GM12865 (cell line): ENCODE results near the gene ADCY9.
"Not testable (repeated sequence)": the region's sequence is repeated elsewhere in the genome, so short reads cannot be mapped to it uniquely, and the experiment has no call there.

Experiments
- DNase-seq: peaks from one replicate; pipeline ENCODE4 v3.0.0; 2010; ENCODE audit warnings: low read depth
- H3K4me3 ChIP-seq: 2 replicates; pipeline ENCODE4 v1.5.1; 2011; ENCODE audit warnings: mild to moderate bottlenecking, low read depth, low read length, control low read depth
- TF ChIP-seq, protein P1 (sequence below): IDR thresholded peaks from 2 replicates; pipeline ENCODE4 v1.5.1; 2011; ENCODE audit warnings: low read length, control low read depth, low read depth, inconsistent platforms; ENCODE audit not compliant: insufficient read depth; ENCODE audit errors: missing control alignments

Gene ADCY9

DNA sequence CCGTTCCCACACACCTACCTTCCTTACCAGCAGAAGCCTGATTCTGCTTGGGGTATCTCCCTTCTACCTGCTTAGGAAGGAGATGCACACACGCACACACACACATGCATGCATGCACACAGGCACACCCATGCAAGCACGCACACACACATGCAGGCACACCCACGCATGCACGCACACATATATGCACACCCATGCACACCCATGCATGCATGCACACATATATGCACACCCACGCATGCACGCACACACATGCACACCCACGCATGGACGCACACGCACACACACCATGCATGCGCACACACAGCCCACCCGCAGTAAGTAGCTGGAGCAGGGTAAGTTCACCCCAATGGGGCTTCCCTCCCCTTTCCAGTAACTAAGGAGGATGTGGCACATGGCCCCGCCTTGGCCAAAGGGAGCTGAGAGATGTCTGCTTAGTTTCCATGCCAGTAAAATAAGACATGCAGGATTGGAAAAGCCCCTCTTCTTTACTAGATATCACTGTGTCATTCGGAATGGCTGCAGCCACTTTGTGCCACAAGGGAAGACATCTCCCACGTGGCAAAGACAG lies 33.7 kb downstream of the ADCY9 start:
- TF ChIP-seq, protein P1, sequence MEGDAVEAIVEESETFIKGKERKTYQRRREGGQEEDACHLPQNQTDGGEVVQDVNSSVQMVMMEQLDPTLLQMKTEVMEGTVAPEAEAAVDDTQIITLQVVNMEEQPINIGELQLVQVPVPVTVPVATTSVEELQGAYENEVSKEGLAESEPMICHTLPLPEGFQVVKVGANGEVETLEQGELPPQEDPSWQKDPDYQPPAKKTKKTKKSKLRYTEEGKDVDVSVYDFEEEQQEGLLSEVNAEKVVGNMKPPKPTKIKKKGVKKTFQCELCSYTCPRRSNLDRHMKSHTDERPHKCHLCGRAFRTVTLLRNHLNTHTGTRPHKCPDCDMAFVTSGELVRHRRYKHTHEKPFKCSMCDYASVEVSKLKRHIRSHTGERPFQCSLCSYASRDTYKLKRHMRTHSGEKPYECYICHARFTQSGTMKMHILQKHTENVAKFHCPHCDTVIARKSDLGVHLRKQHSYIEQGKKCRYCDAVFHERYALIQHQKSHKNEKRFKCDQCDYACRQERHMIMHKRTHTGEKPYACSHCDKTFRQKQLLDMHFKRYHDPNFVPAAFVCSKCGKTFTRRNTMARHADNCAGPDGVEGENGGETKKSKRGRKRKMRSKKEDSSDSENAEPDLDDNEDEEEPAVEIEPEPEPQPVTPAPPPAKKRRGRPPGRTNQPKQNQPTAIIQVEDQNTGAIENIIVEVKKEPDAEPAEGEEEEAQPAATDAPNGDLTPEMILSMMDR, result no peak
- no peak overlapping the region for H3K4me3 ChIP-seq
- no peak for DNase-seq

DNA sequence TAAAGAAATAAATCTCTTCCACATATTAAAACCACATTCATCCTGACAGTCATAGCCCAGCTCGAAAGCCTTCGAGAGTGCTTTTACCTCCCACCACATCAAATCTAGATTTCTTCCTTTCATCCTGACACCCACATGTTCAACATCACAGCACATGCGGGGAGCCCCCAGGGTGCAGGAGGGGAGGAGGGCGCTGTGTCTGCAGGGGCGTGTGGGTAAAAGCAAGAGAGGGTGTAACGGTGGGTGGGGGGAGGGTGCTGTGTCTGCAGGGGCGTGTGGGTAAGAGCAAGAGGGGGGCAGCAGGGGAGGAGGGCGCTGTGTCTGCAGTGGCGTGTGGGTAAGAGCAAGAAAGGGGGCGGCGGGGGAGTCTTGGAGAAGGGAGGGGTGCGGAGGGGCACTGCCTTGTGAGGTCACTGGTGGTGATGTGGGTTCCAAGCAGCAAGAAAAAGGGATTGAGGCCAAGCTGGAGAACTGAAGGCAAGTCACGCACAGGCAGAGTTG lies 34.7 kb downstream of the ADCY9 start:
- TF ChIP-seq, protein P1, result no peak
- DNase-seq, result no peak
- H3K4me3 ChIP-seq, result no peak overlapping the region

DNA sequence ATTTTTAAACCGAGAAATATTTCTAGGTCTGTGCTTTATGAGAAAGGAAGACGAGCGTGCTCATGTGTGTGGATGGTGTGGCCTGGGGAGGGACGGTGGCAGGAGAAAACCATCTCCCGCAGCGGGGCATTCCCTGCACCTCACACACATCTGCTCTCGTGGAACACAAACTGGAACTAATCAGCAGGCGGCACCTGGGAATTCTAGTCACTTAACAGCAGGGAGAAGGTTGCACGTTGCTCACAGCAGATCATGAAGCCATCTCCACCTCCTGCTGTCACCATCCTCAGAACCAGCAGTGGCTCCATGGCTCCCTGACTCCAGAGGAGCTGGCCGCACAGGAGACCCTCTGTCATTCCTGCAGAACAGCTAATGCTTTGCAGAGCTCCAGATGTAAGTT lies 35.2 kb downstream of the ADCY9 start:
- DNase-seq, result no peak
- no peak overlapping the region for H3K4me3 ChIP-seq
- TF ChIP-seq, protein P1, result no peak

DNA sequence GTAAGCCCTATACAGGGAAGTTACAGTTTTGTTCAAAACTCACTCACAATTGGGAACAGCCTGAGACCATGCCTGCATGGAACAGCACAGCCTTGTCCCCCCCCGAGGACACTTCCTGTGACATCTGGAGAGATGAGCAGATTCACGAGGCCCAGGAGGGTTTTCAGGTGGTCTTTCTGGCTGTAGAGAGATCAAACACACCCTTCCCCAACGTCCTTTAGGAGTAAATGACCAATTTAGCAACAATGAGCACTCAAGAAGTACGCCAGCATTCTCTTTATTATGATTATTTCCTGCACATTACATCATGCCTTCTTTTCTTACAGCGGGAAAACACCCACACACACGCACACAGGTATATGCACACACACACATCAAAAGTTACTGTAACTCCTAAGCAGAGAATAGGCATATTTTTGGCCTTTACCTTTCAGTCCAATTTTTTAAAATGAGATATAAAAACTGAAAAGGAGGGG lies 39.0 kb downstream of the ADCY9 start:
- TF ChIP-seq, protein P1, result no peak
- H3K4me3 ChIP-seq, result no peak overlapping the region
- no peak for DNase-seq

DNA sequence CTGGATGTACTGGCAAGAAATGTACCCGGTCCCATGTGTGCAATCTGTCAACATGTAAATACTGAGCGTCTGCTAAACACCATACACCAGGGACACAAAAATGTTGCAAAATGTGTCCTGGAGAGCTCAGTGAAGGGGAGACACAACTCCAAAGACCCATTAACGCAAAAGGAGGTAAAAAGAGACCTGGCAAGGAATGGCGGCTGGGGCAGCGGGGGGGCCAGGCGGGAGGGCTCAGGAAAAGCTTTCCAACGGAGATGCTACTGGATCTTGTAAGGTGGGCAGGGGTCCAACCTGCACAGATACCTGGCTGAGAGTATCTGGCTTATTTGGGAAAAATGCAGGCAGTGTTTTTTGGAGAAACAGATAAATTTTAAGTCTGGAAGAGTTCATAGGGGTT lies 40.7 kb downstream of the ADCY9 start:
- no peak overlapping the region for H3K4me3 ChIP-seq
- no peak for DNase-seq
- TF ChIP-seq, protein P1, result no peak

DNA sequence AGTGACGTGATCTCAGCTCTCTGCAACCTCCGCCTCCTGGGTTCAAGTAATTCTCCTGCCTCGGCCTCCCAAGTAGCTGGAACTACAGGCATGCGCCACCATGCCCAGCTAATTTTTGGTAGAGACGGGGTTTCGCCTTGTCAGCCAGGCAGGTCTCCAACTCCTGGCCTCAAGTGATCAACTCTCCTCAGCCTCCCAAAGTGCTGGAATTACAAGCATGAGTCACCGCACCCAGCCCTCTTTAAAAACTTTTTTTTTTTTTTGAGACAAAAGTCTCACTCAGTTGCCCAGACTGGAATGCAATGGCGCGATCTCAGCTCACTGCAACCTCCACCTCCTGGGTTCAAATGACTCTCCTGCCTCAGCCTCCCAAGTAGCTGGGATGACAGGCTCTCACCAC lies 43.1 kb downstream of the ADCY9 start:
- not testable (repeated sequence) for H3K4me3 ChIP-seq, DNase-seq

DNA sequence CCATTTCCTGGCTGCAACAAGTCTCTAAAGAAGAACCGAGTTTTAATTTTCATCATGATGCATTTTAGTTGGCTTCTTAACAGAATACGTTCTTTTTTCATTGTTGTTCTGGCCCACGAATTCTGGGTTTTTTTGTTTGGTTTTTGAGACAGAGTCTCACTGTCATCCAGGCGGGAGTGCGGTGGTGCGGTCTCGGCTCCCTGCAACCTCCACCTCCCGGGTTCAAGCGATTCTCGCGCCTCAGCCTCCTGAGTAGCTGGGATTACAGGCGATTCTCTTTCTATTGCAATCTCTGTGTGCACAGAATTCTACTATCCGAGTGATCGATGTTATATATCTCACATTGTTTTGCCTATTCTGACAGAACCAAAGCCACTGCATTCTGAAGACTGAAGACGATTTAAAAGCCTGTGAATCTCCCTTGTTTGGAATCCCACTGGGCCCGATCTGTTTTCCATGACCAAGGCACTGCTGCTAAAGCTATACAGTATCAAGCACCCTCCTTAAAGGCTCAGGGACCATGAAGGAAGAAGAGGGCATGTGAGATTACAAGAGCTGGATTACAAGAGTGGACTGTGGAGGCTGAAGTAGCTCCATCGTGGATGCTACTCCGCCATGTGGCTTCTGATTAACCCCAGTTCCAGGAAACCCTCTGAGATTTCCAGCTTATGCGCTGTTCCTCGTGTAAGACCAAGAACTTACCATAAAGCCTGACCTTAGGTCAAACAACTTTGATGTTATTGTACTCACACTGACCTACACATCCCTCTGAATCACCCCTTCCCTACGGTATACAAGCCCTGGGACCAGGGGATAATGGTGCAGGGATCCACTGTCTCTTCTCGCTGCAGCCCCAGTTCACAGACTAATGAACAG lies 44.3 kb downstream of the ADCY9 start:
- H3K4me3 ChIP-seq, result no peak overlapping the region
- TF ChIP-seq, protein P1, result no peak
- no peak for DNase-seq
